ENCODE measurements around the gene SETD5. TPM values are rescaled to one million over a fixed set of nuclear protein-coding genes. Genes with fewer than 3 reads are reported as not detected.

SETD5 gene
- total and polyA plus RNA-seq, 2 experiments from 2014 or later, result 176 to 275 TPM

DNA sequence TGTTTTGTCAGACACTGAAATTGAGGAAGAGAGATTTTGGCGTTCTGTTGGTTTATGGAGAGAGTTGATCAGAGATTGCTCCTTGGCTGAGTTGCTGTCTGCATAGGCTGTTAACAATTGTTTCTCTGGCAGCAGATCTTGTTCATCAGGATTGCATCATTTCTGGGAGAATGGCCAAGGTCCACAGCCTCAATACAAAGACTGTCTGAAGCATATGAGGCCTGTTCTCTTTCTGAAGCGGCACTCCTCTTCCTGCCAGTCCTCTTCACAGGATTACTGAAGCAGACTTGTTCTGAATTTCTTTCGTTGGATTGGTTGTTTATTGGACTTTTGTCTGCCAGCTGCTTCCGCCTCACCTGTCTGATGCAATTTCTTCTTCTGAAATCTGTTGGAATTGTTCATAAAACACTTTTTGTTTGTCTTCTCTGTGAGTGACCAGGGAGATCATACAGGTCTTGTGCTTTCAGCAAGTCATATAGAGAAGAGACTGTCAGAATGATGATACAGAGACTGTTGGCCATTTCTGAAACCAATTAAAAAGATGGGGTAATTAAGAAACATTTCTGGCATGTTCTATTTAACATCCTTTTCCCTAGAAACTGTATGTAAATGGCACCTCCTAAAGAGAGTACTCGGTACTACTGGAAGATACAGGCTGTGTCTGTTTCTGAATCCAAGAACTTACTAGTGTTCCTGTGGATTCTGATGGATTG lies 25.5 kb downstream of the SETD5 start:
- Histone ChIP-seq H3K27ac (peak overlapping the region; percentile 89), H3K4me1 (ENCODE audit: low read depth) (peaks cover 20% of the 10 kb centered on the region), H3K9me3 (ENCODE audit: low read depth) (no peaks in the 10 kb centered on the region), H3K4me3 (no peak overlapping the region), H3K27me3 (no peaks in the 10 kb centered on the region), H3K36me3 (peaks cover 27% of the 10 kb centered on the region)
- peak; percentile 77 to 98 for DNase-seq (ENCODE audit: low read depth in 1 of 2, low spot score in 1 of 2)
- TF ChIP-seq, protein P1, sequence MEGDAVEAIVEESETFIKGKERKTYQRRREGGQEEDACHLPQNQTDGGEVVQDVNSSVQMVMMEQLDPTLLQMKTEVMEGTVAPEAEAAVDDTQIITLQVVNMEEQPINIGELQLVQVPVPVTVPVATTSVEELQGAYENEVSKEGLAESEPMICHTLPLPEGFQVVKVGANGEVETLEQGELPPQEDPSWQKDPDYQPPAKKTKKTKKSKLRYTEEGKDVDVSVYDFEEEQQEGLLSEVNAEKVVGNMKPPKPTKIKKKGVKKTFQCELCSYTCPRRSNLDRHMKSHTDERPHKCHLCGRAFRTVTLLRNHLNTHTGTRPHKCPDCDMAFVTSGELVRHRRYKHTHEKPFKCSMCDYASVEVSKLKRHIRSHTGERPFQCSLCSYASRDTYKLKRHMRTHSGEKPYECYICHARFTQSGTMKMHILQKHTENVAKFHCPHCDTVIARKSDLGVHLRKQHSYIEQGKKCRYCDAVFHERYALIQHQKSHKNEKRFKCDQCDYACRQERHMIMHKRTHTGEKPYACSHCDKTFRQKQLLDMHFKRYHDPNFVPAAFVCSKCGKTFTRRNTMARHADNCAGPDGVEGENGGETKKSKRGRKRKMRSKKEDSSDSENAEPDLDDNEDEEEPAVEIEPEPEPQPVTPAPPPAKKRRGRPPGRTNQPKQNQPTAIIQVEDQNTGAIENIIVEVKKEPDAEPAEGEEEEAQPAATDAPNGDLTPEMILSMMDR (IDR thresholded peaks at IDR 0.05; ENCODE audit: low read depth, low read length), result peak; percentile 67

DNA sequence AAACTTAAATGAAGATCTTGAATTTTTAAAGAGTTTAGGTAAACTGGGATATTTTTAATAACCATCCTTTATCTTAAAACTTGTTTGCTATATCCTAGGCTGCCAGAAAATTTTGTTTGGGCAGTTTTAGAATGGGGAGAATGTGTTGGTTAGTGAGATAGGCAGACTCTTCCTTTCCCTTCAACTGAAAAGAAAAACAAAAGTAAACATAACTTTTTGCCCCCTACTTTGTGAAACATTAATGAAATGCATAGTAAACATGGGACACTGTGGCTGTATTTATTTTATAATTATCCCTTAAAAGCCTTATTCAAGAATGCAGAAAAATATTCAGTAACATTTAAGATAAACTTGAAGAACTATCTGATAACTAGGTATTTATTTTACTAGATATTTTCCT lies 31.0 kb downstream of the SETD5 start:
- H3K27me3 ChIP-seq, result no peaks in the 10 kb centered on the region
- TF ChIP-seq, protein P1 (IDR thresholded peaks at IDR 0.05; ENCODE audit: low read depth, low read length), result no peak
- H3K36me3 ChIP-seq, result peaks cover 74% of the 10 kb centered on the region
- no peak overlapping the region for H3K4me3 ChIP-seq
- DNase-seq (ENCODE audit: low read depth in 1 of 2, low spot score in 1 of 2), result no peak
- H3K9me3 ChIP-seq (ENCODE audit: low read depth), result no peaks in the 10 kb centered on the region
- H3K27ac ChIP-seq, result no peak overlapping the region
- peaks cover 2% of the 10 kb centered on the region for H3K4me1 ChIP-seq (ENCODE audit: low read depth)

DNA sequence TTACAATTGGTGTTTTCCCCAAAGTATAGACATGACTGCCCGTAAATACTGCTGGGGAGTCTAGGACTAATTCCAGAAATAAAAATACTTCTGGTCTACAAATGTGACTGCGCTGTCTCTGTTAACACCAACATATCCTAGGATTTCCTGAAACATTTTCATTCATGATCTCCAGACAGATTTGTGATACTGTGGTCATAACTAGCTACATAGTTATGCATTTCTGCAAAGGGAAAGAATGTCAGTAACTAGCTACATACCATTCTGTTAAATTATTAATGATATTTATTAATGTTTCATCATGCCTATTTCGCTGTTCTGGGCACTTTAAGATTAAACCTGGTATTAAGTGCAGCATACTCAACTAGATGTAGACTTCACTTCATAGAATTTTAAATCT lies 33.3 kb downstream of the SETD5 start:
- H3K4me3 ChIP-seq, result no peak overlapping the region
- H3K4me1 ChIP-seq (ENCODE audit: low read depth), result no peaks in the 10 kb centered on the region
- TF ChIP-seq, protein P1 (IDR thresholded peaks at IDR 0.05; ENCODE audit: low read depth, low read length), result no peak
- H3K27ac ChIP-seq, result no peak overlapping the region
- no peaks in the 10 kb centered on the region for H3K27me3 ChIP-seq
- H3K9me3 ChIP-seq (ENCODE audit: low read depth), result no peaks in the 10 kb centered on the region
- peaks cover 90% of the 10 kb centered on the region for H3K36me3 ChIP-seq
- no peak for DNase-seq (ENCODE audit: low read depth in 1 of 2, low spot score in 1 of 2)

DNA sequence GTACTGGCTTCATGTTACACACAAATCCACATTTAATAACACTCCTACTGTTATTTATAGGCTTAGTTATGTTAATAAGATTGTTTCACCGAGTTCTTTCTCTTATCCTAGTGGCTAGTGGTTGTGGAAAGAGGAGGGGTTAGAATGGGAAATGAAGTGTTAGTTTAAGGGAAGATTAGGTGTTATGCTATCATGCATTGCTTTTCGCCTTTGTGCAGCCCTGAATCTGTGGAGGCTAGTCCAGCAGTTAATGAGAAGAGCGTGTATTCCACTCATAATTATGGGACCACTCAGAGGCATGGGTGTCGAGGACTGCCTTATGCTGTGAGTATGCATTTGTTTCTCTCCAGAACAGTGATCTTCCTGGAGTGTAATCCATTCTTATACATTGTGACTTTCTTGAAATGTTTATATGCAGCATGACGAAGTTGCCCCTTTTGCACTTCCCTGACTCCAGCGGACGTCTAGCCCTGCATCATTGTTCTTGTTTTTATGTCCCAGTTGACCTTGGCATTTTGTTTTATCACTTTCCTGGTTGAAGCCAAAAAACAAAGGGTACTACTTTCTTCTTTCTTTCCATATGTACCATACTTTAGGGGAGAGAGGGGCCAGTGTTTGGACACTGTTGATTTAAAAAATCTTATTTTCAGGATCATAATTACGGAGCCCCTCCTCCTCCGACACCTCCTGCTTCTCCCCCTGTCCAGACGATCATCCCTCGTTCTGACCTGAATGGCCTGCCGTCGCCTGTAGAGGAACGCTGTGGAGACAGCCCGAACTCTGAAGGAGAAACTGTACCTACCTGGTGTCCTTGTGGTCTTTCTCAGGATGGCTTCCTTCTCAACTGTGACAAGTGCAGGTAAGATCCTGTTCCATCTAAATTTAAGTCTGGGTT lies 36.5 kb downstream of the SETD5 start:
- no peak overlapping the region for H3K27ac ChIP-seq
- H3K36me3 ChIP-seq, result peaks cover 91% of the 10 kb centered on the region

DNA sequence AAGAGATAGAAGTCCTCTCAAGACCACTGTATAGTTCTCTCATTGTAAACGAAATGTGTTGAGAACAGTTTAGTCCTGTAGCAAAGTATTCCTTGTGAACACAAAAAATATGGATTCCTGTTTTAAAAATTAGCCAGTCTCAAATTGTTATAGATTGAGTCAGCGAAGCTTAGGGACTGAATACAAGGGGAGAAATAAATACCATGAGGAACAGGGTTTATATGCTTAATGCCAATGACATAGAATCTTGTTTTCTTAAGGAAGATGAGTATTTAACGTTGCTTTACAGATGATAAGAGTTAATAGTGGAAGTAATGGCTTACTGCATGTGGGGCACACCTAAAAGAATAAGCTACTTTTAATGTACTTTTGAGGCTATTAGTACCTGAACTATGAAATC lies 37.9 kb downstream of the SETD5 start:
- Histone ChIP-seq H3K4me3 (no peak overlapping the region), H3K36me3 (peaks cover 88% of the 10 kb centered on the region), H3K27ac (peak overlapping the region; percentile 42), H3K27me3 (no peaks in the 10 kb centered on the region), H3K4me1 (ENCODE audit: low read depth) (no peaks in the 10 kb centered on the region), H3K9me3 (ENCODE audit: low read depth) (no peaks in the 10 kb centered on the region)
- no peak for DNase-seq (ENCODE audit: low read depth in 1 of 2, low spot score in 1 of 2)
- TF ChIP-seq, protein P1 (IDR thresholded peaks at IDR 0.05; ENCODE audit: low read depth, low read length), result no peak

More for the DNA sequence above, 36.5 kb downstream of the SETD5 start:
- H3K4me3 ChIP-seq, result no peak overlapping the region
- no peak for DNase-seq (ENCODE audit: low read depth in 1 of 2, low spot score in 1 of 2)
- TF ChIP-seq, protein P1 (IDR thresholded peaks at IDR 0.05; ENCODE audit: low read depth, low read length), result no peak
- no peaks in the 10 kb centered on the region for H3K27me3 ChIP-seq
- H3K4me1 ChIP-seq (ENCODE audit: low read depth), result no peaks in the 10 kb centered on the region
- no peaks in the 10 kb centered on the region for H3K9me3 ChIP-seq (ENCODE audit: low read depth)
